ENCODE data around the gene PRKCZ.
A peak's percentile ranks its signal among the peaks of the same experiment; 100 is the strongest.

The PRKCZ gene

GRCh38 chr1:2041887-2042286 is 8.3 kb upstream of the PRKCZ start:
- H3K36me3 ChIP-seq (ENCODE audit: insufficient read depth, insufficient read length, low read length) = no peaks in the 10 kb centered on the region
- H3K4me1 ChIP-seq (ENCODE audit: insufficient read depth, insufficient read length) = peaks cover 13% of the 10 kb centered on the region
- DNase-seq (ENCODE audit: low read depth, low spot score) = no peak
- TF ChIP-seq YY1 (IDR thresholded peaks at IDR 0.05; ENCODE audit: insufficient read depth, insufficient read length) = no peak
- no peak for TF ChIP-seq ZNF274 (IDR thresholded peaks at IDR 0.05; ENCODE audit: low read depth, low read length)
- no peak for TF ChIP-seq SUZ12 (IDR thresholded peaks at IDR 0.05; ENCODE audit: extremely low read depth, insufficient read depth, insufficient read length)
- H3K9ac ChIP-seq (ENCODE audit: insufficient read length, low read depth) = no peak overlapping the region
- peaks cover 11% of the 10 kb centered on the region for H3K27me3 ChIP-seq (ENCODE audit: insufficient read depth, insufficient read length)
- H3K4me3 ChIP-seq (ENCODE audit: insufficient read length, low read depth) = no peak overlapping the region
- peaks cover 10% of the 10 kb centered on the region; the same call in 1 of the 2 replicates for H3K9me3 ChIP-seq (ENCODE audit: insufficient read depth, low read length)

- TF ChIP-seq SUZ12 (IDR thresholded peaks at IDR 0.05; ENCODE audit: extremely low read depth, insufficient read depth, insufficient read length) (no peak), YY1 (IDR thresholded peaks at IDR 0.05; ENCODE audit: insufficient read depth, insufficient read length) (no peak), ZNF274 (IDR thresholded peaks at IDR 0.05; ENCODE audit: low read depth, low read length) (no peak)
- Histone ChIP-seq H3K9me3 (ENCODE audit: insufficient read depth, low read length) (peaks cover 6% of the 10 kb centered on the region; the same call in 1 of the 2 replicates), H3K36me3 (ENCODE audit: insufficient read depth, insufficient read length, low read length) (no peaks in the 10 kb centered on the region), H3K27me3 (ENCODE audit: insufficient read depth, insufficient read length) (peaks cover 13% of the 10 kb centered on the region), H3K9ac (ENCODE audit: insufficient read length, low read depth) (no peak overlapping the region), H3K4me1 (ENCODE audit: insufficient read depth, insufficient read length) (peaks cover 17% of the 10 kb centered on the region), H3K4me3 (ENCODE audit: insufficient read length, low read depth) (no peak overlapping the region)
- no peak for DNase-seq (ENCODE audit: low read depth, low spot score)
Observed at GRCh38 chr1:2042830-2043773, 7.1 kb upstream of the PRKCZ start.

DNA sequence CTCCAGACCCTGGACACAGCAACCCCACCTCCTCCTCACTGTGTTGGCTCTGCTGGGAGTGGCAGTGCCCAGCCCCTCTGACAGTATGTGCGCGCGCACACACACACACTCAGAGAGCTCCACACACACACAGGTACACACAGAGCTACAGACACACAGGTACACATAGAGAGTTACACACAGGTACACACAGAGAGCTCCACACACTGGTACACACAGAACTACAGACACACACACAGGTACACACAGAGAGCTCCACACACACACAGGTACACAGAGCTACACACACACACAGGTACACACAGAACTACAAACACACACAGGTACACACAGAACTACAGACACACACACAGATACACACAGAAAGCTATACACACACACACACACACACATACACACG is 6.3 kb upstream of the PRKCZ start:
- Histone ChIP-seq H3K4me1 (ENCODE audit: insufficient read depth, insufficient read length) (peaks cover 19% of the 10 kb centered on the region), H3K27me3 (ENCODE audit: insufficient read depth, insufficient read length) (peaks cover 20% of the 10 kb centered on the region), H3K9ac (ENCODE audit: insufficient read length, low read depth) (no peak overlapping the region), H3K36me3 (ENCODE audit: insufficient read depth, insufficient read length, low read length) (no peaks in the 10 kb centered on the region), H3K9me3 (ENCODE audit: insufficient read depth, low read length) (no peaks in the 10 kb centered on the region), H3K4me3 (ENCODE audit: insufficient read length, low read depth) (no peak overlapping the region)
- TF ChIP-seq YY1 (IDR thresholded peaks at IDR 0.05; ENCODE audit: insufficient read depth, insufficient read length) = no peak
- no peak for TF ChIP-seq SUZ12 (IDR thresholded peaks at IDR 0.05; ENCODE audit: extremely low read depth, insufficient read depth, insufficient read length)
- no peak for TF ChIP-seq ZNF274 (IDR thresholded peaks at IDR 0.05; ENCODE audit: low read depth, low read length)
- no peak for DNase-seq (ENCODE audit: low read depth, low spot score)

GRCh38 chr1:2044510-2045319 is 5.5 kb upstream of the PRKCZ start:
- H3K27me3 ChIP-seq (ENCODE audit: insufficient read depth, insufficient read length) = peaks cover 20% of the 10 kb centered on the region
- H3K4me3 ChIP-seq (ENCODE audit: insufficient read length, low read depth) = no peak overlapping the region

DNA sequence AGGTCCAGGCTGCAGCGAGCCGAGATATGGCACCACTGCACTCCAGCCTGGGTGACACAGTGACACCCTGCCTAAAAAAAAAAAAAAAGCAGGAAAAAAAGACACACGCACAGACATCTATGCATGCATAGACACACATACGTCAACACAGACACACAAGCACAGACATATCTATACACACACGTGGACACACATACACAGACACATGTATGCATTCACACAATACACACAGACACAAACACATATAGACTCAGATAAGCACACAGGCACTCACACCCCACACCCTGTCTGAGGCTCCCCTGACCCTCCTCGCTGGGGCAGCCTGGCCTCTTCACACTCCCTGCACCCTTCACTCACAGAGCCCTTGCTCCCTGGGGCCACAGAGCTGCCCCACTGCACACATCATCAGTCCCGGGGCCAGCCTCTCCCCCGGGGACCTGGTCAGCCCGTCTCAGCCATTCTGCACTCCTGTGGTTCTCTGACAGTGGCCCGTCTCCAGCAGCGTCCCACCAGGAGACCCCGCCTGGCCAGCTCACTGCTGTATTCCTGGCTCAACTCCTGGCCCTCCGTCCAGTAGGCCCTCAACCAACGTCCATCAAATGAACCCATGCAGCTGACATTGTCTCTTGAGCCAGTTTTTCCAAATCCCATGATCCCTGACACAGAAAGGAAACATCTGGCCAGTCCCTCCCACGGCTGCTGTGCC is 4.6 kb upstream of the PRKCZ start:
- Histone ChIP-seq H3K9me3 (ENCODE audit: insufficient read depth, low read length) (no peaks in the 10 kb centered on the region), H3K4me3 (ENCODE audit: insufficient read length, low read depth) (no peak overlapping the region), H3K9ac (ENCODE audit: insufficient read length, low read depth) (no peak overlapping the region), H3K36me3 (ENCODE audit: insufficient read depth, insufficient read length, low read length) (no peaks in the 10 kb centered on the region), H3K4me1 (ENCODE audit: insufficient read depth, insufficient read length) (peaks cover 19% of the 10 kb centered on the region), H3K27me3 (ENCODE audit: insufficient read depth, insufficient read length) (peaks cover 21% of the 10 kb centered on the region)
- no peak for DNase-seq (ENCODE audit: low read depth, low spot score)
- TF ChIP-seq SUZ12 (IDR thresholded peaks at IDR 0.05; ENCODE audit: extremely low read depth, insufficient read depth, insufficient read length) (no peak), YY1 (IDR thresholded peaks at IDR 0.05; ENCODE audit: insufficient read depth, insufficient read length) (no peak), ZNF274 (IDR thresholded peaks at IDR 0.05; ENCODE audit: low read depth, low read length) (no peak)

More at GRCh38 chr1:2044510-2045319, 5.5 kb upstream of the PRKCZ start:
- no peak for DNase-seq (ENCODE audit: low read depth, low spot score)
- H3K36me3 ChIP-seq (ENCODE audit: insufficient read depth, insufficient read length, low read length) = no peaks in the 10 kb centered on the region
- H3K4me1 ChIP-seq (ENCODE audit: insufficient read depth, insufficient read length) = peaks cover 19% of the 10 kb centered on the region
- TF ChIP-seq YY1 (IDR thresholded peaks at IDR 0.05; ENCODE audit: insufficient read depth, insufficient read length) (no peak), ZNF274 (IDR thresholded peaks at IDR 0.05; ENCODE audit: low read depth, low read length) (no peak), SUZ12 (IDR thresholded peaks at IDR 0.05; ENCODE audit: extremely low read depth, insufficient read depth, insufficient read length) (no peak)
- no peaks in the 10 kb centered on the region for H3K9me3 ChIP-seq (ENCODE audit: insufficient read depth, low read length)
- H3K9ac ChIP-seq (ENCODE audit: insufficient read length, low read depth) = peak overlapping the region; percentile 67

- H3K9ac ChIP-seq (ENCODE audit: insufficient read length, low read depth) = no peak overlapping the region
- DNase-seq (ENCODE audit: low read depth, low spot score) = peak; percentile 56
Observed at GRCh38 chr1:2046174-2046917, 3.9 kb upstream of the PRKCZ start.

More at GRCh38 chr1:2046174-2046917, 3.9 kb upstream of the PRKCZ start:
- H3K4me3 ChIP-seq (ENCODE audit: insufficient read length, low read depth) = no peak overlapping the region
- peaks cover 28% of the 10 kb centered on the region for H3K27me3 ChIP-seq (ENCODE audit: insufficient read depth, insufficient read length)
- no peak for TF ChIP-seq YY1 (IDR thresholded peaks at IDR 0.05; ENCODE audit: insufficient read depth, insufficient read length)
- no peak for TF ChIP-seq SUZ12 (IDR thresholded peaks at IDR 0.05; ENCODE audit: extremely low read depth, insufficient read depth, insufficient read length)
- no peak for TF ChIP-seq ZNF274 (IDR thresholded peaks at IDR 0.05; ENCODE audit: low read depth, low read length)
- H3K9me3 ChIP-seq (ENCODE audit: insufficient read depth, low read length) = no peaks in the 10 kb centered on the region
- H3K4me1 ChIP-seq (ENCODE audit: insufficient read depth, insufficient read length) = peaks cover 20% of the 10 kb centered on the region
- no peaks in the 10 kb centered on the region for H3K36me3 ChIP-seq (ENCODE audit: insufficient read depth, insufficient read length, low read length)

Data from NT2/D1 (cell line).